SK-N-SH (cell line): ENCODE measurements around the gene TRIM22. TPM values are rescaled to one million over a fixed set of nuclear protein-coding genes. Genes with fewer than 3 reads are reported as not detected.

Experiments
- CTCF ChIA-PET: fragments of 300-600, 350-600 bp; formaldehyde crosslinking; extraction: SDS; loops from one replicate; lab custom pipeline; 2021; lab: Yijun Ruan, JAX
- POLR2A ChIA-PET: fragments of 350-600 bp; sonication (Branson Sonifier 250); formaldehyde crosslinking; extraction: SDS; loops from one replicate; lab custom pipeline; 2020; ENCODE audit warnings: antibody characterized with exemption, inconsistent platforms; lab: Yijun Ruan, JAX
- DNase-seq: peaks from one replicate; pipeline ENCODE4 v3.0.0; 2012
- H2AFZ ChIP-seq: fragments of 200-600 bp; sonication (generic); 2 replicates; pipeline ENCODE4 v1.8.1; 2016; ENCODE audit warnings: antibody characterized with exemption, mild to moderate bottlenecking, low read depth
- H3F3A ChIP-seq: fragments of 200-600 bp; sonication (generic); replicated peaks from 2 replicates; pipeline ENCODE3; 2016; ENCODE audit warnings: antibody characterized with exemption, mild to moderate bottlenecking; ENCODE audit not compliant: insufficient read depth
- H3K27ac ChIP-seq, 2 experiments: fragments of 200-500 bp in 1 of 2; fragments of 200-600 bp in 1 of 2; sonication (Bioruptor generic) in 1 of 2; sonication (generic), shearing (Covaris generic) in 1 of 2; 2 replicates each; pipeline versions ENCODE4 v1.5.1 to v1.6.1; 2014 to 2016; ENCODE audit warnings: low read depth in 2 of 2, inconsistent platforms in 1 of 2, low read length in 1 of 2, mild to moderate bottlenecking in 1 of 2, mixed read lengths in 1 of 2
- H3K27me3 ChIP-seq: fragments of 200-600 bp; sonication (generic), shearing (Covaris generic); 2 replicates; pipeline ENCODE4 v1.6.1; 2016; ENCODE audit warnings: mixed run types; ENCODE audit not compliant: insufficient read depth
- H3K36me3 ChIP-seq, 2 experiments: fragments of 200-500 bp in 1 of 2; fragments of 200-600 bp in 1 of 2; sonication (Bioruptor generic) in 1 of 2; sonication (generic) in 1 of 2; replicated peaks in 1 of 2; 2 replicates each; pipeline versions ENCODE3 to v1.5.1; 2014 to 2016; ENCODE audit warnings: low read length in 1 of 2, mild to moderate bottlenecking in 1 of 2; ENCODE audit not compliant: insufficient read depth in 2 of 2, control insufficient read depth in 1 of 2
- H3K4me1 ChIP-seq, 2 experiments: fragments of 200-500 bp in 1 of 2; fragments of 200-600 bp in 1 of 2; sonication (Bioruptor generic) in 1 of 2; sonication (generic), shearing (Covaris generic) in 1 of 2; 2 replicates each; pipeline versions ENCODE4 v1.5.1 to v1.6.1; 2014 to 2016; ENCODE audit warnings: low read depth in 1 of 2, low read length in 1 of 2, mixed run types in 1 of 2; ENCODE audit not compliant: insufficient read depth in 2 of 2, control insufficient read depth in 1 of 2
- H3K4me2 ChIP-seq: fragments of 200-600 bp; sonication (generic), shearing (Covaris generic); 2 replicates; pipeline ENCODE4 v1.6.1; 2017; ENCODE audit warnings: mixed run types
- H3K4me3 ChIP-seq, 2 experiments: fragments of 200-500 bp in 1 of 2; fragments of 200-600 bp in 1 of 2; sonication (Bioruptor generic) in 1 of 2; sonication (generic), shearing (Covaris generic) in 1 of 2; 2 replicates each; pipeline versions ENCODE4 v1.5.1 to v1.8.1; 2014 to 2016; ENCODE audit warnings: low read depth in 2 of 2, inconsistent platforms in 1 of 2, low read length in 1 of 2, mild to moderate bottlenecking in 1 of 2, mixed read lengths in 1 of 2, moderate library complexity in 1 of 2
- H3K79me2 ChIP-seq: fragments of 200-600 bp; sonication (generic); 2 replicates; pipeline ENCODE4 v1.8.1; 2017; ENCODE audit warnings: mild to moderate bottlenecking; ENCODE audit not compliant: insufficient read depth
- H3K9ac ChIP-seq: fragments of 200-600 bp; sonication (generic); 2 replicates; pipeline ENCODE4 v1.6.1; 2017; ENCODE audit warnings: mixed run types
- H3K9me2 ChIP-seq: fragments of 200-600 bp; sonication (generic); 2 replicates; pipeline ENCODE4 v1.6.1; 2017; ENCODE audit warnings: mixed run types
- H3K9me3 ChIP-seq: fragments of 200-600 bp; sonication (generic); 2 replicates; pipeline ENCODE4 v1.6.1; 2017; ENCODE audit warnings: mixed run types, mild to moderate bottlenecking, moderate library complexity
- H4K20me1 ChIP-seq: fragments of 200-600 bp; sonication (generic); 2 replicates; pipeline ENCODE4 v1.6.1; 2017; ENCODE audit warnings: mild to moderate bottlenecking, mixed run types; ENCODE audit not compliant: insufficient read depth
- CTCF ChIP-seq: fragments of 200-600 bp; sonication (generic); IDR thresholded peaks from 2 replicates; pipeline ENCODE4 v1.6.1; 2017; ENCODE audit warnings: antibody characterized with exemption, mild to moderate bottlenecking, moderate library complexity
- EP300 ChIP-seq, 2 experiments: IDR thresholded peaks; 2 replicates each; pipeline versions ENCODE4 v1.4.0 to v1.6.1; 2012; ENCODE audit warnings: borderline replicate concordance in 1 of 2, low read depth in 1 of 2, low read length in 1 of 2
- EZH2phosphoT487 ChIP-seq: fragments of 200-600 bp; sonication (generic); IDR thresholded peaks from 2 replicates; pipeline ENCODE4 v1.6.1; 2017; ENCODE audit warnings: low read depth, mixed run types, mild to moderate bottlenecking, antibody characterized with exemption, moderate library complexity, borderline replicate concordance
- FOSL2 ChIP-seq: IDR thresholded peaks from 2 replicates; pipeline ENCODE4 v1.4.0; 2012; ENCODE audit warnings: low read depth, mild to moderate bottlenecking, moderate library complexity, borderline replicate concordance
- GABPA ChIP-seq: IDR thresholded peaks from 2 replicates; pipeline ENCODE4 v1.4.0; 2012; ENCODE audit warnings: low read depth, mild to moderate bottlenecking
- IRF3 ChIP-seq: fragments of 150-350 bp; IDR thresholded peaks from 2 replicates; pipeline ENCODE4 v1.6.1; 2016; ENCODE audit warnings: mild to moderate bottlenecking, low read depth, low read length
- JUND ChIP-seq: IDR thresholded peaks from 2 replicates; pipeline ENCODE4 v1.4.0; 2012
- MAX ChIP-seq: IDR thresholded peaks from 2 replicates; pipeline ENCODE4 v1.4.0; 2012; ENCODE audit warnings: low read depth
- NFIC ChIP-seq: IDR thresholded peaks from 2 replicates; pipeline ENCODE4 v1.4.0; 2012; ENCODE audit warnings: borderline replicate concordance
- NRF1 ChIP-seq: IDR thresholded peaks from 2 replicates; pipeline ENCODE4 v1.6.1; 2012; ENCODE audit warnings: low read depth, mild to moderate bottlenecking, low read length
- RCOR1 ChIP-seq: fragments of 150-350 bp; IDR thresholded peaks from 2 replicates; pipeline ENCODE4 v1.6.1; 2017; ENCODE audit warnings: antibody characterized with exemption, low read length
- REST ChIP-seq: IDR thresholded peaks from 2 replicates; pipeline ENCODE4 v1.6.1; 2012; ENCODE audit warnings: mild to moderate bottlenecking, low read depth, low read length, moderate library complexity
- RFX5 ChIP-seq: IDR thresholded peaks from 2 replicates; pipeline ENCODE4 v1.6.1; 2012; ENCODE audit warnings: mild to moderate bottlenecking, improper control_type of control experiment, low read length
- TEAD4 ChIP-seq: IDR thresholded peaks from 2 replicates; pipeline ENCODE4 v1.4.0; 2012; ENCODE audit warnings: mild to moderate bottlenecking, borderline replicate concordance; ENCODE audit not compliant: insufficient read depth
- USF2 ChIP-seq: fragments of 150-350 bp; IDR thresholded peaks from 2 replicates; pipeline ENCODE4 v1.6.1; 2017; ENCODE audit warnings: antibody characterized with exemption, low read length, low read depth, borderline replicate concordance
- YY1 ChIP-seq: IDR thresholded peaks from 2 replicates; pipeline ENCODE4 v1.4.0; 2012; ENCODE audit warnings: low read depth, mild to moderate bottlenecking
- WGBS: methylation state at CpG from one replicate; pipeline ENCODE4 v1.1.6; 2017; ENCODE audit warnings: low lambda C conversion rate; 5-methylcytosine and 5-hydroxymethylcytosine counted together
- polyA plus RNA-seq, 3 experiments: library from polyadenylated mRNA; depleted of rRNA; stranded (reverse); fragments of >200 nt; gene quantifications; 2 replicates each; pipeline ENCODE4 v1.2.3, GENCODE V29; 2012

TRIM22 gene
- polyA plus RNA-seq, 1 of the 3 experiments (the other 2 are of a cell fraction): 47.1 TPM

- POLR2A ChIA-PET: no interaction called here
- H3K27ac ChIP-seq: no peak overlapping the region
- H3K27me3 ChIP-seq: no peaks in the 10 kb centered on the region
- no peak overlapping the region for H3K4me3 ChIP-seq
- TF ChIP-seq CTCF (no peak), GABPA (no peak), USF2 (no peak), EP300 (IDR thresholded peaks at IDR 0.05; ENCODE audit: borderline replicate concordance in 1 of 2, low read depth in 1 of 2, low read length in 1 of 2) (no peak), EZH2phosphoT487 (no peak), NFIC (no peak), REST (no peak), MAX (no peak), IRF3 (no peak), RFX5 (no peak), TEAD4 (no peak), RCOR1 (no peak), YY1 (no peak), JUND (no peak), NRF1 (no peak), FOSL2 (no peak)
- DNase-seq: no peak
- CTCF ChIA-PET: no interaction called here
- no peak overlapping the region for H3K4me2 ChIP-seq
- H3F3A ChIP-seq: no peaks in the 10 kb centered on the region
- no peak overlapping the region for H3K9ac ChIP-seq
- no peak overlapping the region for H2AFZ ChIP-seq
- WGBS: 0% methylated on average over 1 of the region's 1 CpG
- H3K79me2 ChIP-seq: no peaks in the 10 kb centered on the region
- no peaks in the 10 kb centered on the region for H3K4me1 ChIP-seq
- H4K20me1 ChIP-seq: no peaks in the 10 kb centered on the region
- peaks cover 3% of the 10 kb centered on the region; the same call in 1 of the 2 replicates for H3K9me2 ChIP-seq
- no peaks in the 10 kb centered on the region for H3K9me3 ChIP-seq
- H3K36me3 ChIP-seq: no peaks in the 10 kb centered on the region
These were observed 48.8 kb downstream of the TRIM22 start for GRCh38 chr11:5738431-5738830.
